SK-N-SH (cell line): ENCODE data around the gene DCUN1D2.

Experiments
- CTCF ChIP-seq: fragments of 200-600 bp; sonication (generic); IDR thresholded peaks from 2 replicates; pipeline ENCODE4 v1.6.1; 2017; ENCODE audit warnings: antibody characterized with exemption, mild to moderate bottlenecking, moderate library complexity
- EZH2phosphoT487 ChIP-seq: fragments of 200-600 bp; sonication (generic); IDR thresholded peaks from 2 replicates; pipeline ENCODE4 v1.6.1; 2017; ENCODE audit warnings: low read depth, mixed run types, mild to moderate bottlenecking, antibody characterized with exemption, moderate library complexity, borderline replicate concordance
- MEF2A ChIP-seq: IDR thresholded peaks from 2 replicates; pipeline ENCODE4 v1.4.0; 2012; ENCODE audit warnings: low read depth, borderline replicate concordance
- TF ChIP-seq, protein P1 (sequence below): IDR thresholded peaks from 2 replicates; pipeline ENCODE4 v1.4.0; 2012; ENCODE audit warnings: low read depth, borderline replicate concordance
- TF ChIP-seq, protein P2 (sequence below): IDR thresholded peaks from 2 replicates; pipeline ENCODE4 v1.6.1; 2012; ENCODE audit warnings: mild to moderate bottlenecking, low read depth, low read length, moderate library complexity

GRCh38 chr13:113432506-113433270 is 57.8 kb downstream of the DCUN1D2 start:
- no peak for TF ChIP-seq CTCF
- TF ChIP-seq, protein P1, sequence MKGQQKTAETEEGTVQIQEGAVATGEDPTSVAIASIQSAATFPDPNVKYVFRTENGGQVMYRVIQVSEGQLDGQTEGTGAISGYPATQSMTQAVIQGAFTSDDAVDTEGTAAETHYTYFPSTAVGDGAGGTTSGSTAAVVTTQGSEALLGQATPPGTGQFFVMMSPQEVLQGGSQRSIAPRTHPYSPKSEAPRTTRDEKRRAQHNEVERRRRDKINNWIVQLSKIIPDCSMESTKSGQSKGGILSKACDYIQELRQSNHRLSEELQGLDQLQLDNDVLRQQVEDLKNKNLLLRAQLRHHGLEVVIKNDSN, result no peak
- TF ChIP-seq MEF2A, result no peak
- TF ChIP-seq, protein P2, sequence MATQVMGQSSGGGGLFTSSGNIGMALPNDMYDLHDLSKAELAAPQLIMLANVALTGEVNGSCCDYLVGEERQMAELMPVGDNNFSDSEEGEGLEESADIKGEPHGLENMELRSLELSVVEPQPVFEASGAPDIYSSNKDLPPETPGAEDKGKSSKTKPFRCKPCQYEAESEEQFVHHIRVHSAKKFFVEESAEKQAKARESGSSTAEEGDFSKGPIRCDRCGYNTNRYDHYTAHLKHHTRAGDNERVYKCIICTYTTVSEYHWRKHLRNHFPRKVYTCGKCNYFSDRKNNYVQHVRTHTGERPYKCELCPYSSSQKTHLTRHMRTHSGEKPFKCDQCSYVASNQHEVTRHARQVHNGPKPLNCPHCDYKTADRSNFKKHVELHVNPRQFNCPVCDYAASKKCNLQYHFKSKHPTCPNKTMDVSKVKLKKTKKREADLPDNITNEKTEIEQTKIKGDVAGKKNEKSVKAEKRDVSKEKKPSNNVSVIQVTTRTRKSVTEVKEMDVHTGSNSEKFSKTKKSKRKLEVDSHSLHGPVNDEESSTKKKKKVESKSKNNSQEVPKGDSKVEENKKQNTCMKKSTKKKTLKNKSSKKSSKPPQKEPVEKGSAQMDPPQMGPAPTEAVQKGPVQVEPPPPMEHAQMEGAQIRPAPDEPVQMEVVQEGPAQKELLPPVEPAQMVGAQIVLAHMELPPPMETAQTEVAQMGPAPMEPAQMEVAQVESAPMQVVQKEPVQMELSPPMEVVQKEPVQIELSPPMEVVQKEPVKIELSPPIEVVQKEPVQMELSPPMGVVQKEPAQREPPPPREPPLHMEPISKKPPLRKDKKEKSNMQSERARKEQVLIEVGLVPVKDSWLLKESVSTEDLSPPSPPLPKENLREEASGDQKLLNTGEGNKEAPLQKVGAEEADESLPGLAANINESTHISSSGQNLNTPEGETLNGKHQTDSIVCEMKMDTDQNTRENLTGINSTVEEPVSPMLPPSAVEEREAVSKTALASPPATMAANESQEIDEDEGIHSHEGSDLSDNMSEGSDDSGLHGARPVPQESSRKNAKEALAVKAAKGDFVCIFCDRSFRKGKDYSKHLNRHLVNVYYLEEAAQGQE, result no peak
- TF ChIP-seq EZH2phosphoT487, result no peak
